PC-9 (cell line): ENCODE measurements around the gene ABL2. TPM values are rescaled to one million over a fixed set of nuclear protein-coding genes. Genes with fewer than 3 reads are reported as not detected.

Experiments
- BruUV-seq: library from RNA; stranded (reverse); fragments of 400-500 nt; replicated peaks from 2 replicates; lab custom pipeline; 2021; lab: Mats Ljungman, UMichigan
- CTCF ChIA-PET: fragments of 300-600 bp; sonication (Branson Sonifier 250); formaldehyde crosslinking; loops from one replicate; lab custom pipeline; 2022; ENCODE audit warnings: antibody characterized with exemption; lab: Charles Lee
- POLR2A ChIA-PET: fragments of 300-600 bp; sonication (Branson Sonifier 250); formaldehyde crosslinking; loops from one replicate; lab custom pipeline; 2022; ENCODE audit warnings: antibody characterized with exemption; ENCODE audit not compliant: unreplicated experiment; lab: Charles Lee
- DNase-seq, 2 experiments: peaks; one replicate each; pipeline versions ENCODE4 v3.0.0 to v3.0.0-alpha.2; 2015 to 2022; ENCODE audit warnings: mixed read lengths in 1 of 2
- H2AFZ ChIP-seq: fragments of 200-600 bp; sonication (generic); 2 replicates; pipeline ENCODE4 v1.8.1; 2017; ENCODE audit warnings: antibody characterized with exemption
- H3F3A ChIP-seq: fragments of 200-600 bp; sonication (generic); 2 replicates; pipeline ENCODE4 v1.8.1; 2017; ENCODE audit warnings: antibody characterized with exemption, mild to moderate bottlenecking, low read depth; ENCODE audit not compliant: insufficient read depth
- H3K27ac ChIP-seq: fragments of 200-600 bp; sonication (generic); 2 replicates; pipeline ENCODE4 v1.6.1; 2016; ENCODE audit warnings: mixed run types
- H3K27me3 ChIP-seq: fragments of 200-600 bp; sonication (generic); 2 replicates; pipeline ENCODE4 v1.6.1; 2016; ENCODE audit warnings: low read depth, mixed run types; ENCODE audit not compliant: insufficient read depth
- H3K36me3 ChIP-seq: fragments of 200-600 bp; sonication (generic); 2 replicates; pipeline ENCODE4 v1.6.1; 2016; ENCODE audit warnings: low read depth, mixed run types
- H3K4me1 ChIP-seq: fragments of 200-600 bp; sonication (generic); replicated peaks from 2 replicates; pipeline ENCODE4 v1.6.1; 2016; ENCODE audit warnings: mixed run types; ENCODE audit not compliant: insufficient read depth
- H3K4me2 ChIP-seq: fragments of 200-600 bp; sonication (generic); 2 replicates; pipeline ENCODE4 v1.6.1; 2017; ENCODE audit warnings: mixed run types
- H3K4me3 ChIP-seq: fragments of 200-600 bp; sonication (generic); 2 replicates; pipeline ENCODE4 v1.6.1; 2016; ENCODE audit warnings: mixed run types
- H3K79me2 ChIP-seq: fragments of 200-600 bp; sonication (generic); 2 replicates; pipeline ENCODE4 v1.6.1; 2017; ENCODE audit warnings: low read depth, mixed run types
- H3K9me2 ChIP-seq: fragments of 200-600 bp; sonication (generic); 2 replicates; pipeline ENCODE4 v1.8.1; 2017; ENCODE audit warnings: mild to moderate bottlenecking; ENCODE audit not compliant: insufficient read depth
- H3K9me3 ChIP-seq: fragments of 200-600 bp; sonication (generic); 2 replicates; pipeline ENCODE4 v1.8.1; 2016; ENCODE audit warnings: low read depth; ENCODE audit not compliant: insufficient read depth
- H4K20me1 ChIP-seq: fragments of 200-600 bp; sonication (generic); 2 replicates; pipeline ENCODE4 v1.8.1; 2017; ENCODE audit not compliant: insufficient read depth
- EZH2 ChIP-seq: fragments of 200-600 bp; sonication (generic); IDR thresholded peaks from 2 replicates; pipeline ENCODE4 v1.8.0; 2017; ENCODE audit warnings: antibody characterized with exemption, low read depth
- intact Hi-C: fragments of 100-400 bp; cut with micrococcal nuclease; formaldehyde crosslinking; loops from one replicate; pipeline ENCODE4 v1.10.0; 2022; ENCODE audit not compliant: unreplicated experiment
- total RNA-seq: library from RNA; stranded (reverse); gene quantifications from 2 replicates; pipeline ENCODE4 v1.2.3, GENCODE V29; 2021
- TF ChIP-seq, protein P1 (sequence below): fragments of 200-600 bp; sonication (generic); conservative IDR thresholded peaks from 2 replicates; pipeline ENCODE4 v1.6.1; 2017; ENCODE audit warnings: mixed run types, antibody characterized with exemption, mild to moderate bottlenecking, moderate library complexity

The ABL2 gene
- total RNA-seq, 1 experiment from 2014 or later = 27.4 TPM

GRCh38 chr1:179126338-179127060, 103.0 kb downstream of the ABL2 start:
- peaks cover 48% of the 10 kb centered on the region for H3K36me3 ChIP-seq
- peaks cover 37% of the 10 kb centered on the region for H3F3A ChIP-seq
- TF ChIP-seq EZH2 = no peak
- TF ChIP-seq, protein P1, sequence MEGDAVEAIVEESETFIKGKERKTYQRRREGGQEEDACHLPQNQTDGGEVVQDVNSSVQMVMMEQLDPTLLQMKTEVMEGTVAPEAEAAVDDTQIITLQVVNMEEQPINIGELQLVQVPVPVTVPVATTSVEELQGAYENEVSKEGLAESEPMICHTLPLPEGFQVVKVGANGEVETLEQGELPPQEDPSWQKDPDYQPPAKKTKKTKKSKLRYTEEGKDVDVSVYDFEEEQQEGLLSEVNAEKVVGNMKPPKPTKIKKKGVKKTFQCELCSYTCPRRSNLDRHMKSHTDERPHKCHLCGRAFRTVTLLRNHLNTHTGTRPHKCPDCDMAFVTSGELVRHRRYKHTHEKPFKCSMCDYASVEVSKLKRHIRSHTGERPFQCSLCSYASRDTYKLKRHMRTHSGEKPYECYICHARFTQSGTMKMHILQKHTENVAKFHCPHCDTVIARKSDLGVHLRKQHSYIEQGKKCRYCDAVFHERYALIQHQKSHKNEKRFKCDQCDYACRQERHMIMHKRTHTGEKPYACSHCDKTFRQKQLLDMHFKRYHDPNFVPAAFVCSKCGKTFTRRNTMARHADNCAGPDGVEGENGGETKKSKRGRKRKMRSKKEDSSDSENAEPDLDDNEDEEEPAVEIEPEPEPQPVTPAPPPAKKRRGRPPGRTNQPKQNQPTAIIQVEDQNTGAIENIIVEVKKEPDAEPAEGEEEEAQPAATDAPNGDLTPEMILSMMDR = no peak
- peaks cover 38% of the 10 kb centered on the region for H3K79me2 ChIP-seq
- no peaks in the 10 kb centered on the region for H3K9me2 ChIP-seq
- no peaks in the 10 kb centered on the region for H3K9me3 ChIP-seq
- H2AFZ ChIP-seq = no peak overlapping the region
- H3K4me2 ChIP-seq = peak overlapping the region; percentile 6; the same call in 1 of the 2 replicates
- H3K4me3 ChIP-seq = no peak overlapping the region
- no peaks in the 10 kb centered on the region for H3K27me3 ChIP-seq
- H3K4me1 ChIP-seq = peaks cover 35% of the 10 kb centered on the region
- DNase-seq = no peak
- no TSS peak for BruUV-seq
- intact Hi-C loops = loop anchor here (5.0 kb wide), 1 partner anchor 51 kb away; no protein-coding TSS in a partner anchor
- no peaks in the 10 kb centered on the region for H4K20me1 ChIP-seq
- CTCF ChIA-PET = no interaction called here
- H3K27ac ChIP-seq = peak overlapping the region; percentile 99; the same call in 1 of the 2 replicates
- POLR2A ChIA-PET = no interaction called here

DNA sequence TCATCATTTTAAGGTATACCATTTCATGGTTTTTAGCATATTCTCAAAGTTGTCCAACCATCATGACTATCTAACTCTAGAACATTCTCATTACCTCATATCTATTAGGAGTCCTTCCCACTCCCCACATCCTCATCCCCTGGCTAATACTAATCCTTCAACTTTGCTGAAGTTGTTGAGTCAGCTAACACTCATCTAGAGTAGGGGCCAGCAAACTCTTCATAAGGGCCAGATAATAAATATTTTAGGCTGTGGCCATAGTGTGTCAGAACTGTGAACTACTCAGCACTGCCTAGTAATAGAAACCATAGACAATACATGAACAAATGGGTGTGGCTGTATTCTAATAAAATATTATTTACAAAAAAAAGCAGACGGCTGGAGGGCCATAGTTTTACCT, 104.6 kb downstream of the ABL2 start:
- intact Hi-C loops = loop anchor here (5.0 kb wide), 1 partner anchor 52 kb away; no protein-coding TSS in a partner anchor
- ChIA-PET POLR2A (no interaction called here), CTCF (no interaction called here)
- no TSS peak for BruUV-seq
- H3K27ac ChIP-seq = peak overlapping the region; percentile 22
- H3K4me3 ChIP-seq = no peak overlapping the region
- H4K20me1 ChIP-seq = no peaks in the 10 kb centered on the region
- H3F3A ChIP-seq = peaks cover 28% of the 10 kb centered on the region
- no peaks in the 10 kb centered on the region for H3K9me3 ChIP-seq
- H3K9me2 ChIP-seq = no peaks in the 10 kb centered on the region
- TF ChIP-seq EZH2 = no peak
- DNase-seq = no peak
- H3K36me3 ChIP-seq = peaks cover 37% of the 10 kb centered on the region
- no peaks in the 10 kb centered on the region for H3K27me3 ChIP-seq
- peaks cover 26% of the 10 kb centered on the region for H3K79me2 ChIP-seq
- peaks cover 35% of the 10 kb centered on the region for H3K4me1 ChIP-seq
- H3K4me2 ChIP-seq = no peak overlapping the region
- no peak overlapping the region for H2AFZ ChIP-seq

DNA sequence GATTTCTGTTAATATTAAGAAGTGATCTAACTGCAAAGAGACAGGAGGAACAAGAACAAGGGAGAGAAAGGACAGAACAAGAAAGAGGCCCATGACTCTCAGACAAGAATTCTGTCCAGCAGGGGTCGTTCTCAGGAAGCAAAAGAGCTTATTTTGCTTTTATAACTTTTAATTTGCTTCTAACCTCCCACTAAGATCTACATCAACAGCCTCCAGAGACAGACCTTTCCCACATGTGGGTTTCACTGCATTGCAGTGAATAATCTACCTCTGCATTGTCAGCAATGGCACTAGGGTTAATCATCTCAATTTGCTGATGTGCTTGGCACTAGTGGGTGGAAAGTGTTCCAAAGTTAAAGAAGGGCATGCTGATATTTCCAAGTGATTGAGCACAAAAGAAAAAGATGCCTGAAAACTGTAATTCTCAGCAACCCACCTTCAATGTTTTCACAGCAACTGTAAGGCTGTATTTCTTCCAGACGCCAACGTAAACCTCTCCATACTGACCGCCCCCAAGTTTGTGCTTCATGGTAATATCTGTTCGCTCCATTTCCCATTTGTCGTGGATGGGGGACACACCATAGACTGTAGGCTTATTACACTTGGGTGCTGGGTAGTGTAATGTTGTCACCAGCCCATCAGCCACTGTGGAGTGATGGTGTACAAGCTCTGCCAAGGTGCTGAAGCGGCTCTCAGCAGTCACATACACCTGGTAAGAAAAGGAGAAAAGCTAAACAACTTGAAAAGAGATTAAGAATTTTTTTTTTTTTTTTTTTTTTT, 108.1 kb downstream of the ABL2 start:
- Histone ChIP-seq H3K79me2 (peaks cover 11% of the 10 kb centered on the region), H3K27me3 (no peaks in the 10 kb centered on the region), H3K4me3 (no peak overlapping the region), H3K4me2 (no peak overlapping the region), H3K4me1 (no peaks in the 10 kb centered on the region; the same call in 1 of the 2 replicates), H2AFZ (no peak overlapping the region), H3K27ac (no peak overlapping the region), H3K36me3 (peaks cover 41% of the 10 kb centered on the region), H4K20me1 (no peaks in the 10 kb centered on the region), H3K9me3 (no peaks in the 10 kb centered on the region), H3F3A (peaks cover 4% of the 10 kb centered on the region; the same call in 1 of the 2 replicates), H3K9me2 (no peaks in the 10 kb centered on the region)
- intact Hi-C loops = loop anchor here (1.0 kb wide), 3 partner anchors 73 to 248 kb away; no protein-coding TSS in a partner anchor
- no peak for TF ChIP-seq EZH2
- TF ChIP-seq, protein P1 = peak; percentile 78
- CTCF ChIA-PET = interaction anchor here (0.6 to 1.0 kb wide), 3 partner anchors 23 to 60 kb away, joined by 3 to 6 read pairs (median 4); no protein-coding TSS in a partner anchor
- peak; percentile 15 to 40 for DNase-seq
- POLR2A ChIA-PET = interaction anchor here (0.6 kb wide), 1 partner anchor 110 kb away, joined by 3 read pairs; no protein-coding TSS in a partner anchor
- BruUV-seq = no TSS peak
